GM23248 (cell line): ENCODE measurements around the gene THADA.

Experiments
- EZH2 ChIP-seq: fragments of 200-600 bp; sonication (generic); IDR thresholded peaks from 2 replicates; pipeline ENCODE4 v1.6.1; 2018; ENCODE audit warnings: antibody characterized with exemption, mild to moderate bottlenecking; ENCODE audit not compliant: insufficient read depth, poor library complexity, severe bottlenecking
- EZH2phosphoT487 ChIP-seq: fragments of 200-600 bp; sonication (generic); IDR thresholded peaks from 2 replicates; pipeline ENCODE4 v1.6.1; 2018; ENCODE audit warnings: antibody characterized with exemption, moderate library complexity, mild to moderate bottlenecking, low read depth; ENCODE audit not compliant: insufficient read depth

DNA sequence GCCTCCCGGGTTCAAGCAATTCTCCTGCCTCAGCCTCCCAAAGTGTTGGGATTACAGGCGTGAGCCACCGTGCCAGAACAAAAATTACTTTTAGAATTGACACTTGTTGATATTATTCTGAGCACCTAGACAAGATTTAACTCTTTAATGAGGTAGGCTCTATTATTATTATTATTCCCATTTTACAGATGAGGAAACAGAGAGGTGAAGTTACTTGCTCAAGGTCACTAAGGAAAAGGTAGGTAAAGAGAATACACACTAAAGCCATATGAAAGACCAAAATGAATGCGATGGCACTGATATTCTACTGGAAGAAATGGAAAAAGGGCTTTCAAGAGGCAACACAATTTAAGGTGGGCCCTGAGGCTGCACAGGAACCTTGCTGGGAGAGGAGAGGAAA, 295.6 kb downstream of the THADA start:
- TF ChIP-seq EZH2phosphoT487: no peak
- no peak for TF ChIP-seq EZH2
